ENCODE measurements around the gene CFAP45. TPM values are rescaled to one million over a fixed set of nuclear protein-coding genes. Genes with fewer than 3 reads are reported as not detected.

Gene CFAP45
- total and polyA plus RNA-seq, 2 donors (not counting 1 experiment from before 2014, with no cell fraction given) = 1.3 to 2.4 TPM

- ATAC-seq (ENCODE audit: low read depth) = no peak
Measured at GRCh38 chr1:159892944-159893343, 7.0 kb downstream of the CFAP45 start.

More at GRCh38 chr1:159892944-159893343, 7.0 kb downstream of the CFAP45 start:
- Histone ChIP-seq H4K20me1 (ENCODE audit: control insufficient read depth, insufficient read depth, low read length, poor library complexity, severe bottlenecking) (no peaks in the 10 kb centered on the region), H2AFZ (ENCODE audit: insufficient read depth, low read depth, low read length, poor library complexity, severe bottlenecking) (no peak overlapping the region), H3K79me2 (ENCODE audit: control insufficient read depth, insufficient read depth, low read length) (no peaks in the 10 kb centered on the region), H3K4me1 (ENCODE audit: control insufficient read depth in 2 of 2, insufficient read depth in 2 of 2, low read length in 2 of 2) (peaks cover 19% of the 10 kb centered on the region in 2 donors), H3K9me3 (ENCODE audit: control extremely low read depth in 1 of 3, control insufficient read depth in 2 of 3, insufficient read depth in 1 of 3, low read length in 2 of 3) (peaks cover 0 to 3% (median 0%) of the 10 kb centered on the region in 3 donors), H3K4me3 (ENCODE audit: control extremely low read depth in 1 of 5, extremely low read depth in 1 of 5, insufficient read depth in 1 of 5, low read depth in 2 of 5, low read length in 4 of 5) (no peak overlapping the region), H3K27ac (ENCODE audit: low read length in 2 of 2) (no peak overlapping the region), H3K36me3 (replicated peaks in 1 of 2; ENCODE audit: control extremely low read depth in 1 of 2, control insufficient read depth in 1 of 2, extremely low read depth in 1 of 2, insufficient read depth in 2 of 2, low read length in 1 of 2) (no peaks in the 10 kb centered on the region), H3K27me3 (replicated peaks in 1 of 4; ENCODE audit: control extremely low read depth in 1 of 4, control insufficient read depth in 3 of 4, insufficient read depth in 4 of 4, low read length in 3 of 4) (peaks cover 0 to 6% (median 0%) of the 10 kb centered on the region in 4 experiments), H3K9ac (ENCODE audit: low read length) (no peak overlapping the region), H3K4me2 (replicated peaks; ENCODE audit: low read depth, low read length, poor library complexity, severe bottlenecking) (no peak overlapping the region)
- DNase-seq = no peak
- peaks cover 6% of the 10 kb centered on the region for H3K27me3 Mint-ChIP-seq
- H3K4me1 Mint-ChIP-seq = peaks cover 21% of the 10 kb centered on the region
- no peaks in the 10 kb centered on the region for H3K9me3 Mint-ChIP-seq (ENCODE audit: insufficient read depth)
- CTCF ChIA-PET = interaction anchor here (0.7 to 8.9 kb wide), 32 partner anchors 10 to 683 kb away, joined by 3 to 211 read pairs (median 5); partner anchors contain the start of genes DUSP23, FCRL6, IGSF9 and SLAMF9
- TF ChIP-seq, protein P1, sequence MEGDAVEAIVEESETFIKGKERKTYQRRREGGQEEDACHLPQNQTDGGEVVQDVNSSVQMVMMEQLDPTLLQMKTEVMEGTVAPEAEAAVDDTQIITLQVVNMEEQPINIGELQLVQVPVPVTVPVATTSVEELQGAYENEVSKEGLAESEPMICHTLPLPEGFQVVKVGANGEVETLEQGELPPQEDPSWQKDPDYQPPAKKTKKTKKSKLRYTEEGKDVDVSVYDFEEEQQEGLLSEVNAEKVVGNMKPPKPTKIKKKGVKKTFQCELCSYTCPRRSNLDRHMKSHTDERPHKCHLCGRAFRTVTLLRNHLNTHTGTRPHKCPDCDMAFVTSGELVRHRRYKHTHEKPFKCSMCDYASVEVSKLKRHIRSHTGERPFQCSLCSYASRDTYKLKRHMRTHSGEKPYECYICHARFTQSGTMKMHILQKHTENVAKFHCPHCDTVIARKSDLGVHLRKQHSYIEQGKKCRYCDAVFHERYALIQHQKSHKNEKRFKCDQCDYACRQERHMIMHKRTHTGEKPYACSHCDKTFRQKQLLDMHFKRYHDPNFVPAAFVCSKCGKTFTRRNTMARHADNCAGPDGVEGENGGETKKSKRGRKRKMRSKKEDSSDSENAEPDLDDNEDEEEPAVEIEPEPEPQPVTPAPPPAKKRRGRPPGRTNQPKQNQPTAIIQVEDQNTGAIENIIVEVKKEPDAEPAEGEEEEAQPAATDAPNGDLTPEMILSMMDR (IDR thresholded peaks at IDR 0.05) = no peak
- TF ChIP-seq EZH2 (IDR thresholded peaks at IDR 0.05; ENCODE audit: borderline replicate concordance, insufficient read depth, low read depth, low read length, poor library complexity, severe bottlenecking) = no peak
- POLR2A ChIA-PET = interaction anchor here (1.0 kb wide), 1 partner anchor 32 kb away, joined by 4 read pairs; the partner anchor contains the start of gene TAGLN2
- H3K4me3 Mint-ChIP-seq = no peak overlapping the region
- H3K27ac Mint-ChIP-seq = no peak overlapping the region
- intact Hi-C loops (cut with micrococcal nuclease) = loop anchor here (5.0 kb wide), 1 partner anchor 681 kb away; no protein-coding TSS in a partner anchor
- whole genome bisulfite sequencing (ENCODE audit: insufficient coverage) = 91% methylated on average over 5 of the region's 5 CpGs
